BJ (cell line): ENCODE results near the gene PDE6B. TPM values are rescaled to one million over a fixed set of nuclear protein-coding genes. Genes with fewer than 3 reads are reported as not detected.

Experiments used
- CTCF ChIA-PET: fragments of 350-600 bp; formaldehyde crosslinking; extraction: SDS; loops from one replicate; lab custom pipeline; 2021; ENCODE audit warnings: antibody characterized with exemption, inconsistent platforms; lab: Yijun Ruan, JAX
- POLR2A ChIA-PET: fragments of 300-600 bp; sonication (Branson Sonifier 250); formaldehyde crosslinking; extraction: SDS; loops from one replicate; lab custom pipeline; 2021; ENCODE audit warnings: antibody characterized with exemption; lab: Charles Lee
- DNase-seq: peaks from one replicate; pipeline ENCODE4 v3.0.0-alpha.2; 2011; ENCODE audit warnings: low read depth
- H3K27me3 ChIP-seq: 2 replicates; pipeline ENCODE4 v1.6.0; 2011; ENCODE audit warnings: low read length; ENCODE audit not compliant: control insufficient read depth, insufficient read depth
- H3K36me3 ChIP-seq: 2 replicates; pipeline ENCODE4 v1.5.1; 2011; ENCODE audit warnings: low read length; ENCODE audit not compliant: control insufficient read depth, insufficient read depth
- H3K4me3 ChIP-seq: 2 replicates; pipeline ENCODE4 v1.5.1; 2011; ENCODE audit warnings: low read depth, mild to moderate bottlenecking, control low read depth, low read length
- polyA plus RNA-seq: library from polyadenylated mRNA; depleted of rRNA; stranded (reverse); fragments of >200 nt; gene quantifications from 2 replicates; pipeline ENCODE4 v1.2.3, GENCODE V29; 2011; rRNA removed
- TF ChIP-seq, protein P1 (sequence below): IDR thresholded peaks from 2 replicates; pipeline ENCODE4 v1.5.1; 2011; ENCODE audit warnings: low read depth, mild to moderate bottlenecking, control low read depth, inconsistent platforms, low read length, moderate library complexity; ENCODE audit not compliant: insufficient read depth

The PDE6B gene
- polyA plus RNA-seq, 1 experiment = 0.10 TPM

DNA sequence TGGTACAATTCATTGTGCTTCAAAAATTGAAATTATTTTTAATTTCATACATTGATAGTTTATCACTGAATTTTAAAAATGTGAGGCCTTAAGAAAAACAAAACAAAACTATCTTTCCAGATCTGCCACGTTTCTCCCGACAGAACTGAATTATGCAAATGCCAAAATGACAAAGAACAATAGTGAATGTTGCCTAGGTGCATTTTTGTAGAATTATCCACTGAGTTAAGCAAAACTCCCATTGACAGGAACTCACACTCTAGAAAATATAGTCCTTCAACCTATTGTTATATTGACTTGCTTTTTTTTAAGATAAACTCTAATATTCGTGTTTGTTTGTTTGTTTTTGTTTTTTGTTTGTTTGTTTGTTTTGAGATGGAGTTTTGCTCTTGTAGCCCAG is 86.7 kb downstream of the PDE6B start:
- Histone ChIP-seq H3K36me3 (peaks cover 8% of the 10 kb centered on the region; the same call in 1 of the 2 replicates), H3K4me3 (no peak overlapping the region), H3K27me3 (no peaks in the 10 kb centered on the region)
- POLR2A ChIA-PET = no interaction called here
- CTCF ChIA-PET = no interaction called here
- TF ChIP-seq, protein P1, sequence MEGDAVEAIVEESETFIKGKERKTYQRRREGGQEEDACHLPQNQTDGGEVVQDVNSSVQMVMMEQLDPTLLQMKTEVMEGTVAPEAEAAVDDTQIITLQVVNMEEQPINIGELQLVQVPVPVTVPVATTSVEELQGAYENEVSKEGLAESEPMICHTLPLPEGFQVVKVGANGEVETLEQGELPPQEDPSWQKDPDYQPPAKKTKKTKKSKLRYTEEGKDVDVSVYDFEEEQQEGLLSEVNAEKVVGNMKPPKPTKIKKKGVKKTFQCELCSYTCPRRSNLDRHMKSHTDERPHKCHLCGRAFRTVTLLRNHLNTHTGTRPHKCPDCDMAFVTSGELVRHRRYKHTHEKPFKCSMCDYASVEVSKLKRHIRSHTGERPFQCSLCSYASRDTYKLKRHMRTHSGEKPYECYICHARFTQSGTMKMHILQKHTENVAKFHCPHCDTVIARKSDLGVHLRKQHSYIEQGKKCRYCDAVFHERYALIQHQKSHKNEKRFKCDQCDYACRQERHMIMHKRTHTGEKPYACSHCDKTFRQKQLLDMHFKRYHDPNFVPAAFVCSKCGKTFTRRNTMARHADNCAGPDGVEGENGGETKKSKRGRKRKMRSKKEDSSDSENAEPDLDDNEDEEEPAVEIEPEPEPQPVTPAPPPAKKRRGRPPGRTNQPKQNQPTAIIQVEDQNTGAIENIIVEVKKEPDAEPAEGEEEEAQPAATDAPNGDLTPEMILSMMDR = no peak
- DNase-seq = no peak

DNA sequence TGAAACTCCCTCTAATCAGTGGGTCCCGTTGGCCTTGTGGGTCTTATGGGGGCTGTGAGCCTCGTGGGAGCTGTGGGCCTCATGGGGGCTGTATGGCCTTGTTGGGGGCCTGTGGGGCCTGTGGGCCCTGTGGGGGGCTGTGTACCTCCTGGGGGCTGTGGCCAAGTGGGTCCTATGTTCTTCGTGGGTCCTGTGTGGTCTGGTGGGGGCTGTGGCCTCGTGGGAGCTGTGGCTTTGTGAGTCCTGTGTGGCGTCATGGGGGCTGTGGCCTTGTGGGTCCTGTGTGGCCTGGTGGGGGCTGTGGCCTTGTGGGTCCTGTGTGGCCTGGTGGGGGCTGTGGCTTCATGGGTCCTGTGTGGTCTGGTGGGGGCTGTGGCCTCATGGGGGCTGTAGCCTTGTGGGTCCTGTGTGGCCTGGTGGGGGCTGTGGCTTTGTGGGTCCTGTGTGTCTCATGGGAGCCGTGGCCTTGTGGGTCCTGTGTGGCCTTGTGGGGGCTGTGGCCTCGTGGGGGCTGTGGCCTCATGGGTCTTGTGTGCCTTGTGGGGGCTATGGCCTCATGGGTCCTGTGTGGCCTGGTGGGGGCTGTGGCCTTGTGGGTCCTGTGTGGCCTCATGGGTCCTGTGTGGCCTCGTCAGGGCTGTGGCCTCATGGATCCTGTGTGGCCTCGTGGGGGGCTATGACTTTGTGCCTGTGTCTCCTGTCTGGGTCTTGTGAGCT is 87.7 kb downstream of the PDE6B start:
- ChIA-PET CTCF (interaction anchor here (1.5 kb wide), 1 partner anchor 12 kb away, joined by 3 read pairs; no protein-coding TSS in a partner anchor), POLR2A (no interaction called here)

DNA sequence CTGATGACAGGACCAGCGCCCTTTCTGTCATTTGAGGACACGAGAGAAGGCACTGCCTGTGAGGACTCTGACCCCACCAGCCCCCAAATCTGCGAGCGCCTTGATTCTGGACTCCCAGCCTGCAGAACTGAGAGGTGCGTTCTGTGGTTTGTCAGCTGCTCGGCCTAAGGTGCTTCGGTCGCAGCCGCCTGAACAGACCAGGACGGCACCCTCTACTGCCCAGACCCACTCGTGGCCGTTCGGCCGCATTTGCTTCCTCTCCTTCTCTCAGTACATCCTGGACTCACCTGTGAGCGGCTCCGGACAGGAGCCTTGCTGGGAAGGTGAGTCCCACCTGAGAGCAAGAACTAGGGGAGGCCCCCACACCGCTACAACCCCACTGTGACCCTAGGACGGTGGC is 88.7 kb downstream of the PDE6B start:
- ChIA-PET POLR2A (no interaction called here), CTCF (interaction anchor here (1.5 kb wide), 1 partner anchor 11 kb away, joined by 3 read pairs; no protein-coding TSS in a partner anchor)
- no peak for DNase-seq
- Histone ChIP-seq H3K4me3 (no peak overlapping the region), H3K27me3 (no peaks in the 10 kb centered on the region), H3K36me3 (peaks cover 7% of the 10 kb centered on the region)
- TF ChIP-seq, protein P1 = no peak

More for the DNA sequence above, 87.7 kb downstream of the PDE6B start:
- TF ChIP-seq, protein P1 = no peak
- no peak overlapping the region for H3K4me3 ChIP-seq
- DNase-seq = no peak
- peaks cover 9% of the 10 kb centered on the region for H3K36me3 ChIP-seq
- H3K27me3 ChIP-seq = no peaks in the 10 kb centered on the region

DNA sequence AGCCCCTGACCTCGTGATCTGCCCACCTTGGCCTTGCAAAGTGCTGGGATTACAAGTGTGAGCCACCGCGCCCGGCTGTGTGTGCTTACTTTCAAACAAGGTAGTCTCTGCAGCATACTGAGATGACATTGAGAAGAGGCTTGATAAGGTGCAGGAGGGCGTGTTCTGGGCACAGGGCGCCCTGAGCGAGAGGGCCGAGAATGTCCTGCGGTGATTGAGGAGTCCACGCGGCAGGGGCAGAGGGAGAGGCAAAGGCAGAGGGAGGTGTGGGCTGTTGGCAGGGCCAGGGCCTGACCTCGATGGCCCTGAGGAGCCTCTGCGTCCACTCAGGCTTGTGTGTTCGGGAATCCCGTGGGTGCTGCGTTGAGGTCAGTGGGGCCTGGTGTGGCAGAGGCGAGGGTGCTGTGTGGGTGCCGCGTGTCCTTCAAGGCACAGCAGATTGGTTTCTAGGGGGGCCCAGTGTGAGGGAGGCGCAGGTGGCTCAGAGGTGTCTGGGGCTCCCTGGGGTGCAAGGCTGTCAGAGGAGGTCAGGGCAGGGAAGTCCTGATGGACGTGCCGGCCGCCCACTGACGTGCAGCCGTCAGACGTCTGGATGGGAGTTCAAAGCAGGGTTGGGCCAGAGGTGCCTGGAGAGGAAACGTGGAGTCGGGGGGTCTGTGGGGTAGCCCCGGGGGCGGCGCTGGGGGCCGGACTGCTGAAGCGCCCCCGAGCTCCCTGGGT is 92.4 kb downstream of the PDE6B start:
- H3K27me3 ChIP-seq = no peaks in the 10 kb centered on the region
- TF ChIP-seq, protein P1 = no peak
- ChIA-PET CTCF (no interaction called here), POLR2A (no interaction called here)
- peaks cover 9% of the 10 kb centered on the region for H3K36me3 ChIP-seq
- no peak for DNase-seq
- H3K4me3 ChIP-seq = no peak overlapping the region

DNA sequence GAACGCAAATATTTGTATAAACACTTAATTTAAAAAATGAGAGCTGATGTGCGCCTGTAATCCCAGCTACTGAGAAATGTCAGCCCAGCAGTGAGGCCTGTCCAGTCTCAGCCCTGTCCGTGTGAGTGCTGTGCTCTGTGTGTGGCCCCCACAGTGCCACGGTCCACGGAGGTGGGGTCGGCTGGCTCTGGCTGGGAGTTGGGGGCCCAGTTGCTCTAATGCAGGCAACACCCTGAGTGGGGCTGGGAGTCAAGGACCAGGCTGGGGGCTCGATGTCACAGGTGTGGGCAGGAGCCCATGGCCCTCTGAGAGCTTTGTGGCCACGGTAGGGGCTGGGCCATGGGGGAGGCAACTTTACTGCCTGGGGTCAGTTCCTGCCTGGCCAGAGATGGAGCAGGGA is 93.1 kb downstream of the PDE6B start:
- Histone ChIP-seq H3K4me3 (no peak overlapping the region), H3K27me3 (no peaks in the 10 kb centered on the region), H3K36me3 (peaks cover 10% of the 10 kb centered on the region)
- ChIA-PET CTCF (no interaction called here), POLR2A (no interaction called here)
- DNase-seq = no peak
- TF ChIP-seq, protein P1 = no peak

Other genes with a start within 250 kb of the PDE6B start
- 5.7 and 8.8 TPM in 2 replicates for gene ZNF721, start 126.4 kb upstream of the PDE6B start, polyA plus RNA-seq
- gene PIGG, start 126.4 kb upstream of the PDE6B start, polyA plus RNA-seq = 41.0 and 55.9 TPM in 2 replicates
- not detected in 2 replicates for gene TMEM271, start 49.3 kb upstream of the PDE6B start, polyA plus RNA-seq
- 275 and 330 TPM in 2 replicates for gene ATP5ME, start 48.7 kb downstream of the PDE6B start, polyA plus RNA-seq
- 21.6 and 24.4 TPM in 2 replicates for gene MYL5, start 49.0 kb downstream of the PDE6B start, polyA plus RNA-seq
- gene SLC49A3, start 63.6 kb downstream of the PDE6B start, polyA plus RNA-seq = 1.6 and 2.8 TPM in 2 replicates
- 28.3 and 37.6 TPM in 2 replicates for gene PCGF3, start 80.3 kb downstream of the PDE6B start, polyA plus RNA-seq
- gene CPLX1, start 200.6 kb downstream of the PDE6B start, polyA plus RNA-seq = 0.15 TPM in 1 of 2 replicates, not detected in the other